Fibroblast of mammary gland (primary cell): Measurements from ENCODE around the gene HSPA4L.

Experiments used
- DNase-seq: peaks from one replicate; pipeline ENCODE4 v3.0.0-alpha.2; 2010; ENCODE audit warnings: low read depth
- H3K4me3 ChIP-seq: 2 replicates; pipeline ENCODE4 v1.5.1; 2011; ENCODE audit warnings: low read depth, mild to moderate bottlenecking, low read length, moderate library complexity; ENCODE audit not compliant: control insufficient read depth
- CTCF ChIP-seq: conservative IDR thresholded peaks from 2 replicates; pipeline ENCODE4 v1.5.1; 2011; ENCODE audit warnings: low read depth, low read length, inconsistent platforms; ENCODE audit not compliant: control insufficient read depth, insufficient read depth

HSPA4L gene

GRCh38 chr4:127782275-127783025 lies at the start of gene HSPA4L:
Gene HSPA4L (plus strand): TSS chr4:127782322. CDS start chr4:127782551, 229 bp downstream.
- TF ChIP-seq CTCF, result no peak
- peak within 1 kb of the TSS; percentile 83 for H3K4me3 ChIP-seq
- DNase-seq, result peak; percentile 25

GRCh38 chr4:127732623-127733328 lies 49.3 kb upstream of the HSPA4L start:
- TF ChIP-seq CTCF, result peak; percentile 61
- DNase-seq, result peak; percentile 55
- H3K4me3 ChIP-seq, result no peak overlapping the region

GRCh38 chr4:127734976-127735375 lies 47.1 kb upstream of the HSPA4L start:
- no peak overlapping the region for H3K4me3 ChIP-seq
- no peak for DNase-seq
- no peak for TF ChIP-seq CTCF

- H3K4me3 ChIP-seq, result no peak overlapping the region
- DNase-seq, result peak; percentile 48
- TF ChIP-seq CTCF, result no peak
Measured at GRCh38 chr4:127737295-127737694, 44.8 kb upstream of the HSPA4L start.

- no peak overlapping the region for H3K4me3 ChIP-seq
- no peak for TF ChIP-seq CTCF
- DNase-seq, result no peak
Measured at GRCh38 chr4:127741247-127741646, 40.9 kb upstream of the HSPA4L start.

GRCh38 chr4:127747883-127748282 lies 34.2 kb upstream of the HSPA4L start:
- no peak overlapping the region for H3K4me3 ChIP-seq
- DNase-seq, result peak; percentile 3
- no peak for TF ChIP-seq CTCF

GRCh38 chr4:127748957-127749356 lies 33.2 kb upstream of the HSPA4L start:
- no peak for TF ChIP-seq CTCF
- no peak overlapping the region for H3K4me3 ChIP-seq
- DNase-seq, result no peak
